Renal cortical epithelial cell (primary cell): ENCODE results near the gene RAF1. TPM values are rescaled to one million over a fixed set of nuclear protein-coding genes. Genes with fewer than 3 reads are reported as not detected.
A peak's percentile ranks its signal among the peaks of the same experiment; 100 is the strongest.
"Not testable (repeated sequence)": the region's sequence is repeated elsewhere in the genome, so short reads cannot be mapped to it uniquely, and the experiment has no call there.

Source experiments
- DNase-seq: peaks from one replicate; pipeline ENCODE4 v3.0.0-alpha.2; 2011; ENCODE audit warnings: low read depth
- total RNA-seq: library from RNA; depleted of rRNA; stranded (reverse); fragments of >200 nt; gene quantifications from 2 replicates; pipeline ENCODE4 v1.2.3, GENCODE V29; 2014

RAF1 gene
- total RNA-seq, 1 donor from 2014 or later = 96.9 TPM

DNA sequence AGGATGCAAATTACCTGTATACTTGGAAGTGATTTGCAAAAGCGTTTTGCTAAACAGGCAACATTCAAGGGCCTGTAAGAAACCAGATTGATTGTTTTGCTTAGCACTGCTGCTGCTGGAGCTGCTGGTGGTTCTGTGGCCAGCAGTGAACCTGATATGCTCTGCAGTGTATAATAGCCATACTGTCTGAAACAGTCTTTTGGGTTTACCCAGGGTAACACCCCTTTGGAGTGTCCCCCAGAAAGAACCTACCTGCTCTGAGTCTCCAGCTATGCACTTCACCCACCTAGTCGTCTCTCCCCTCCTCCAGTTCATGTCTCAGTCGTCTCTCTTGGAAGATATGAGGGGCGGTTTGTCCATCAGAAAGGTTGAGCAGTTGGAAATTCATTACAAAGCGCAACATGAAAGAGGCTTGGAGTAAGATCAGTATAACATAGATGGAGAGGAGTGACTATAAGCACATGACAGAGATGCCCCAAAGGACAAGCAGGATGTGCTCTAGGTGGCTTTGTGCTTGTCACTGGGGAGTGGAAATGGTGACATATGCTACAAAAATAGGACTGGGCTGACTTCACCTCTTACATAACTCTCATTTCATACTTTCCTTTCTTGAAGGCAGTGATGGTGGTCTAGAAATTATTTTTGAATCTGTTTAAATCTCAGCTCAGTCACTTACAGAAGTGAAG is 103.3 kb downstream of the RAF1 start:
- no peak for DNase-seq

DNA sequence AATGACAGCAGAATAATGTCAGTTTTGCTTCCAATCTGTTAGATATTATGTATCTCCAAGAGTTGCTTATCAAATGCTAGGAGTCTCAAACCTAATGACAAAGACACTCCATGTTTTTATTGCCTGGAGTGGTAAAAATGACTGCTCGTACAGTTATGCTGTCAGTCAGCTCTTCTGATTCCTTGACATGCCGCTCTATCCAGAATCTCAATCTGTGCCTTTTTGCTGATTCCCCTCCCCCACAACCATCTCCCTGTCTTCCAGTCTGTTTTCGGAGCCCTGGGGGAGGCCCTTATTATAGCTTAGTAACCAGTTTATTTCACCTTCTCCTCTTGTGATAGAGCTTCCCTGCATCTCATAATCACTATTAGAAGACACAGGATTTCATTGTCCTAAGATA is 104.4 kb downstream of the RAF1 start:
- DNase-seq = no peak

DNA sequence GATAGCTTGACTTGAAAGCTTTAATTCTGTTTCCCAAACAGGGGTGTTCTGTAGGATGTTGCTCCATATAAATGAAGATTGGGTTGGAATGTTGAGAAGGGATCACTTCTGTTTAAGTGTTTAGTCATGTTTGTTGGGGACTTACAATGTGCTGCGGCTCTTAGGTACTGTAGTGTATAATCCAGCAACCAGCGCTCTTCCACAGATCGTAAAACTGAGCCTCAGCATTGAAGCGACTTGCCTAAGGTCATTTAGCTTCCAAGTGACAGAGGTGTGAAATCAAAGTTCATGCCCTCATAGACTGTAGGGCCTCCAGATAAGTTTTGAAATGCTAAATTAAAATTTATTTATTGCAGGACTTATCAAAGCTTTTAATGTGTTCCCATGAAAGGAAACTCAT is 105.2 kb downstream of the RAF1 start:
- no peak for DNase-seq

DNA sequence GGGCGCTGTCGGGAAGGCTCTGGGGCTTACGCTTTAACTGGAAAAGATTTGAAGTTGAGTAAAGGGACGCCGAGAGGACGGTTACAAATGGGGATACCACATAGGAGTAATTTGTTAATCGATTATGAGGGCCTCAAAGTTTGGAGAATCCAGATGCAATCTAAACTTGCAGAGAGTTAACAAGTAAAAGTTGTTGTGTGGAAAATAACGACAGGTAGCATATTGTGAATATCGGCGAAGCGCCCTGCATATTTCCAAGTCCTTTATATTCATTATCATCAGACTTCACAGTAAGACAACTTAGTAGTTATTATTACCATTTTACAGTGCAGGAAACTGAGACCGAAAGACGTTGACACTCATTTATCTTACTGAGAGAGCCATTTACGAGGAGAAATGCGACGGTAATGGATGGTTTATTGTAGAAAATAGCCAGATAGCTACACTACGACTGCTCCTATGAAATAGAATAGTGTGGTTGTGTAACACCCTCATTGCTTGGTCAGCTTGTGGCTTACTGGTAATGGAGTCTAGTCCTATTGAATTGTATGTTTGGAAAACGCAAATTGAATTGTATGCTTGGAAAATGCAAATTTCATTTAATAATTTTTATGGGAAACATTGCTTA is 106.3 kb downstream of the RAF1 start:
- DNase-seq = peak; percentile 64

DNA sequence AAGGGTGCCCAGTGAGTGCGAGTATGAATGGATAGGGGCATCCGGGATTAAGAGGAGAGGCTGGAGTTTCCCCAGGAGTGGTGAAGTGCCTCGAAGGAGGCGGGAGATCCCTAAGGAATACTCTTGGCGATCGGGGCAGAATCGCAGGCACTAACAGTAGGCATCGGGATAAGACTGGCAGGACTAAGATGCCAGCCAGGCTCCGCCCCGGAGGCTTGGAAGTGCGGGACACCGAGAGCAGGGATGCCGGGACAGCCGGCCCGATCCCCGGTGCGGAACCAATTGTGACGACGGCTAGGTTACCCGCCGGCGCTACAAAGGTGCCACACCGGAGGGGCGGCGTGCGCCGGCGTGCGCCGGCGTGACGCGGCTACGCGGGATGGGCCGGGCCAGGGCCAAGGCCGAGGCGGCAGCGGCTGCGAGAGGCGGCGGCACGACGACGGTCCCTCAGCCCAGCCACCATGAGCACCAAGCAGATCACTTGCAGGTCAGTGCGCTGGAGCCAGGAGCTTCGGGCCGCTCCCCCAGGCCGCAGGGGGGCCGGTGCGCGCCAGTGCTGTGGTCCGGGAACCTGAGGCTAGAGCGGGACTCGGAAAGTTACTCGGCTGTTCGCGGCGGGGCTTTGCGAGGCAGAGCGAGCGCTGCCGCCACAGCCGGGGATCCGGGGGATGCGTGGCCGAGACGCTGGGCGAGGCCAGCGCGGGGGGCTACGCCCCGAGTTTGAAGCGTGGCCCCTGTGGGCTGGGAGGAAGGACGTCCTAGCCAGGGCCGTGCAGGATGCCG is 107.0 kb downstream of the RAF1 start, which contains the start of gene MKRN2:
Gene MKRN2 (plus strand): TSS at position 398 of the 783 bp plus-strand sequence. CDS start 64 bp downstream, at position 462.
- DNase-seq = peak; percentile 66

DNA sequence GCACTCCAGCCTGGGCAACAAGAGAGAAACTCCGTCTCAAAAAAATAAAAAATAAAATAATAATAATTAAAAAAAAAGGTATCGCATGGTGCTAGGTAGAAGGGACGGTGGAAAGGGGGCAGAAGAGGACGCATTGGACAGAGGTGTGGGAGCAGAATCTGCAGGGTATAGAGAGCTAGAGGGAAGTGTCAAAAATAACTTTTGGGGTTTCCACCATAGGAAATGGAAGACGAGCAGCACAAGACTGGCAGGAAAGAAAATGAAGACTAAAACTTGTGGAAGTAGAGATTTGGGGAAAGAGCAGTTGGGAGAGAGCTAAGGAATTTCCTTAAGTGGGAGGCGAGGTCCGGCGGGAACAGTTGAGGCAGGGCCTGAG is 107.6 kb downstream of the RAF1 start:
- DNase-seq = no peak

DNA sequence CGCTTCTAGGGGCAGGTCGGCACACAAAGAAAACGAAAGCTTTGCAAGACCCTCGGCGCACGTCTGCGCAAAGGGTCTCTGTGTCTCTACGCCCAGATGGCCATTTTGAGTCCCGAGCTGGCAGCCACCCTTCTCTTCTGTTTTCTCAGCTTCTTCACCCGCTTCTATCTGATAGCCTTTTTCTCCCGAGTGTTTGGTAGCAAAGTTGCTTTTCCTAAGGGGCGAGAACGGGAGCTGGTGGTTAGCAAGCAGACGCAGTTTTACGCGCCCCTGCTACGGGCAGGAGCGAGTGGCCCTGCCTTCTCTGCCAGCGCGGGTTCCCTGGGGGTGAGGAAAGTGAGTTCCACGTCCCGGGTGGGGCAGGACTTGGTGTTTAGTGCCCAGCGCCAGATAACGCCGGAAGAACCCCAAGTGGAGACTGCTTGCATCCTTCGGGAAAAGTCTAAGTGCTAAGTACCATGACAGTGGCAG is 110.0 kb downstream of the RAF1 start:
- DNase-seq = no peak

DNA sequence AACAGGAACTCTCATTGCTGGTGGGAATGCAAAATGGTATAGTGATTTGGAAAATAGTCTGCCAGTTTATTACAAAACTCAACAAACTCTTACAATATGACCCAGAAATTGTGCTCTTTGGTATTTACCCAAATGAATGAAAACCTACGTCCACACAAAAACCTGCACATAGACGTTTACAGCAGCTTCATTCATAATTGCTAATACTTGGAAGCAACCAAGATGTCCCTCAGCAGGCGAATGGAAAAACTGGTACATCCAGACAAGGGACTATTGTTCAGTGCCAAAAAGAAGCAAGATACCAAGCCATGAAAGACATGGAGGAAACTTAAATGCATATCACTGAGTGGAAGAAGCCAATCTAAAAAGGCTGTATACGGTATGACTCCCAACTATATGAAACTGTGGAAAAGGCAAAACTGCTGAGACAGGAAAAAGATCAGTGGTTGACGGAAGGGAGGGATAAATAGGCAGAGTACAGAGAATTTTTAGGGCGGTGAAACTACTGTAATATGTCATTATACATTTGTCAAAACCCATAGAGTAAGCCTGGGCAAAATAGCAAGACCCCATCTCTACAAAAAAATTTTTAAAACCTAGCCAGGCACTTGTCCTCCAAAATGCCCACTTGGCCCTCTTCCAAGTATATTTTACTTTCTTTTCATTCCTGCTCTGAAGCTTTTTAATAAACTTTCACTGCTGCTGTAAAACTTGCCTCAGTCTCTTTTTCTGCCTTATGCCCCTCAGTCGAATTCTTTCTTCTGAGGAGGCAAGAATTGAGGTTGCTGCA is 113.8 kb downstream of the RAF1 start:
- DNase-seq = no peak

DNA sequence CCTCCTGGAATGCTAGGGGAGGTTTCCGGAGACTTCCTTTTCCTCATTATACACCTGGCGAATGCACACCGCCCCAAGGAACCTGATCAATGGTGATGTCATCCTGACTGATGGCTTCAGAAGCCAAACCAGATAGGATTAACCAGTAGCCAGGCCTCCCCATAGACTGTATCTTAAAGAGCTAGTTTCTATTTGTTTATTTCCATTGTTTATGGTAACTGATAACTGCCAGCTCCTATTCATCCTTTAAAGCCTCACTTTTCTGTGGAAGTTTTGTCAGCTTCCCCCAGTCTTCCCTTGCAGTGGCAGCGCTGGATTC is 118.5 kb downstream of the RAF1 start, which contains the start of gene MKRN2OS:
Gene MKRN2OS (minus strand): TSS at position 27 of the 319 bp plus-strand sequence. CDS start 35 bp downstream, outside the sequence.
- DNase-seq = peak; percentile 84

DNA sequence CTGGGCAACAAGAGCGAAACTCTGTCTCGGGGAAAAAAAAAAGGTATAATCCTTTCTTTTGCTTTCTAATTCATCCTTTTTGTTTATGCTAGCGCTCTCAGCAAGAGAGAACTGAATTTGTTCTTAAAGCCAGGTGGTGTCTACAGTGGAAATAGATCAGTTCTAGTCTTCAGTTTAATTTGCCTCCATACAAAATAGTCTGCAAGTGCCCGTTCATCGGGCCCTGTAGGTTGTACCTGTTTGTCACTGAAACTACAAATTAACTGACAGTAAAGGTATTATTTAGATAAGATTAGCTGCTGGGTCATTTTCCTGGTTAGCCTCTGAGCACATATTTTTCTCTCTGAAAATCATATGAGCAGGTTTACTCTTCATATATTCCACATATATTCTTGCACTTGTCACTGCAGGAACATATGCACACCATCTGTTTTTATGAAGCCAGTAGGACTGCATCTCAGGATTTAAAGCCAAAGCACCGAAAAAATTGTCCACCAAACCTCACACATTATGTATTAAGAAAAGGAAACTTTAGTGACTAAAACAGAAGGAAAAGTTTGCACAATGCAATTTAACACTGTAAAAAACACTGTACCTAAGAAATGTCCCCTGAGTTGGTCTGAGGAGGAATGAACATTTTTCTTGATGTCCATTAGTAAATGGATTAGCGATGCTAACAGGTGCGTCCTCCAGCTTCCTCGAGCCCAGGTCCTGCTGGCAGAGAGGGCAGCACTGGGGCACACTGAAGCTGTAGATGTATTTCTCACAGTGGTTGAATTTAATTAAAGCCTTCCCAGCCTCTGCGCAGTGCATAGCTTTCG is 119.1 kb downstream of the RAF1 start:
- no peak for DNase-seq

DNA sequence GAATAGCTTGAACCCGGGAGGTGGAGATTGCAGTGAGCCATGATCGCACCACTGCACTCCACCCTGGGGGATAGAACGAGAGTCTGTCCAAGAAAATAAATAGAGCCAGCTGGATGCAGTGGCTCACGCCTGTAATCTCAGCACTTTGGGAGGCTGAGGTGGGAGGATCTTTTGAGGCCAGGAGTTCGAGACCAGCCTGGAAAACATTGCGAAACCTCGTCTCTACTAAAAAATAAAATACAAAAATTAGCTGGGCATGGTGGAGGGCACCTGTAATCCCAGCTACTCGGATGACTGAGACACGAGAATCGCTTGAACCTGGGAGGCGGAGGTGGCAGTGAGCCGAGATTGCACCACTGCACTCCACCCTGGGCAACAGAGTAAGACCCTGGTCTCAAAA is 120.4 kb downstream of the RAF1 start:
- DNase-seq = not testable (repeated sequence)

DNA sequence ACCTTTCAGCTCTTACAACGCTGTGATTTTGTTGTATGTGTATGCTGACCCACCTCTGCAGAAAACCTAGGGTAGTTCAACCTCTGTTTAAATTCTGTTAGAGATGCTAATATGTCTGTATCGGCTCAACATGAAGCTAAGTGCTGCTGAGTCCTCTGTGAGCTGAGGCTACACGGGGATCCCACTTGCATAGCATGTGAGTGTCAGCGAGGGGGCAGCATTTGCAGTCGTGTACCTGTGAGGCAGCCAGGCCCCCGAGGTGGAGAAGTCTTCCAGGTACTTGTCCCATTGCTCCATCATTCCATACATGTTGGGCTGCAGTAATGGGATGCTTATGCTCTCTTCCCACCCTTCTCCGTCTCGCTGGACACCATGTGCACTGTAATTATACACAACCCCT is 122.3 kb downstream of the RAF1 start:
- no peak for DNase-seq

DNA sequence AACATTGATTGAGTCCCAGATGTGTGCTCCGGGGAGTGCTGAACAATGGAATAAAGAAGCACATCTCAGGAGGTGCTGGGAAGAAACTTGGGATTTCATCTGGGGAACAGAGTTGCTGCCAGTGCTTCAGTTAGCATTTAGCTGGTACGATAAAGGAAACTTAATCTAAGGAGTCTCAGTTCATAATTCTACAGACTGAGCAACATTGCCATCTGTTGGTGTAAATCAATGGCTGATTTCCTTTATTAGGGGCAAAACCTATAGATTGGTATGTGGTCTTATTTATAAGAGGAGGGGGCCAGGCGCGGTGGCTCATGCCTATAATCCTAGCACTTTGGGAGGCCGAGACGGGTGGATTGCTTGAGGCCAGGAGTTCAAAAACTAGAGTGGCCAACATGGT is 127.5 kb downstream of the RAF1 start:
- no peak for DNase-seq

Other genes starting within 250 kb of the RAF1 start
- 8.5 and 18.4 TPM in 2 replicates for gene TSEN2, start 179.6 kb downstream of the RAF1 start, total RNA-seq
- gene MKRN2OS, start 118.6 kb downstream of the RAF1 start, total RNA-seq = 1.8 and 2.8 TPM in 2 replicates
- 37.7 and 38.9 TPM in 2 replicates for gene MKRN2, start 107.0 kb downstream of the RAF1 start, total RNA-seq
- 0.10 and 3.3 TPM in 2 replicates for gene TMEM40, start 95.1 kb upstream of the RAF1 start, total RNA-seq
- 1.0 and 2.7 TPM in 2 replicates for gene CAND2, start 132.6 kb upstream of the RAF1 start, total RNA-seq
- gene RPL32, start 177.4 kb upstream of the RAF1 start, total RNA-seq = 664 and 705 TPM in 2 replicates